Putamen (tissue), 1 donor: ENCODE results near the gene IL10RB.
"Not testable (repeated sequence)": the region's sequence is repeated elsewhere in the genome, so short reads cannot be mapped to it uniquely, and the experiment has no call there.

Source experiments
- DNase-seq: peaks from one replicate; pipeline ENCODE4 v3.0.0-alpha.2; 2016; ENCODE audit warnings: low spot score

The IL10RB gene

DNA sequence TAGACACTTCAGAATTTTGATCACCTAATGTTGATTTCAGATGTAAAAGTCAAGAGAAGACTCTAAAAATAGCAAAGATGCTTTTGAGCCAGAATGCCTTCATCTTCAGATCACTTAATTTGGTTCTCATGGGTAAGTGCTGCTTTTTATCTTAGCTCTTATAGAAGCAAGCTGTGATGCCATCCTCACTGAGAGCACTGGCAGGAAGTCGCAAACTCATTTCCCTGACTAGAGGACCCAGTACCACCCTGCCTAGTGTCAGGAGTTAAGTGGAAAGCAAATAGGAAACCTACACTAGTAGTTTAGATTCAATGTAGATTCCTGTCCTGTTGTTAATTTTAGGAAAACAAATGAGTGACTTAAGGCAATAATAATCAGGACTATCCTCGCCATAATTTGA lies 24.3 kb upstream of the IL10RB start:
- DNase-seq = no peak

DNA sequence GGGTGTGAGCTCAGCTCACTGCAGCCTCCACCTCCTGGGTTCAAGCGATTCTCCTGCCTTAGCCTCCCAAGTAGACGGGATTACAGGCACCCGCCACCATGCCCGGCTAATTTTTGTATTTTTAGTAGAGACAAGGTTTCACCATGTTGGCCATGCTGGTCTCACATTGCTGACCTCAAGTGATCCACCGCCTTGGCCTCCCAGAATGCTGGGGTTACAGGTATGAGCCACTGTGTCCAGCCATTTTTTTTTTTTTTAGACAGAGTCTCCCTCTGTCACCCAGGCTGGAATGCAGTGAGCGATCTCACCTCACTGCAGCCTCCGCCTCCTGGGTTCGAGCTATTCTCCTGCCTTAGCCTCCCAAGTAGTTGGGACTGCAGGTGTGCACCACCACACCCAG lies 23.3 kb upstream of the IL10RB start:
- DNase-seq = not testable (repeated sequence)

DNA sequence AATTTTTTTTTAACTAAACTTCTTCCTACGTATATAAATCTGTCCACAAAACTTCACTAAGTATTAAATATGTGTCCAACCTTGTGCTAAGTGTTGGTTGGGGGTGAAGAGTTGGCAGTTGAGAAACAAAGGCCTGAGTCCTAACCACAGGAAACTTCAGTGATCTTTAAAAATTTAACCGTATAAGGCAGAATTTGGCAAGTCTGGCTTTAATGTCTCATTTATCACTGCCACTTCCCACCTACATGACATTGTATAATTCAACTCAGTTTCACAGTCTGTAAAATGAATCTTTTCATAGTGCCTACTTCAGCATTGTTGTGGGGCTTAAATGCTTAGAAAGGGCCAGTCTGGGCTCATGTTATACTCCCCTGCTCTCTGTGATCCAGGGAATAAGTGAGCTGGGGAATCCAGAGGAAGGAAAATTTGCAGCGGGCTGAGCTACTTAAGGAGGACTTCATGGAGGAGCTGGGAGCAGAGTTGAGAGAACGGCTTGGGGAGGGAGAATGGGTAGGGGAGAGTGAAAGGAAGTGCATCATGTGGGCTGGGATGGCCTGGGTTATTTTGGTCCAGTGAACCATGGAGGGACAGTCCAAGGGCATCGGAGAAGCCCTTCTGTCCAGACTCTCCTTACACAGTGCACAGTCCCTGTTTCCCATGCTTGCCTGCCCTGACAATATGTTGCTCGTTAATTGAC lies 21.9 kb upstream of the IL10RB start:
- no peak for DNase-seq

DNA sequence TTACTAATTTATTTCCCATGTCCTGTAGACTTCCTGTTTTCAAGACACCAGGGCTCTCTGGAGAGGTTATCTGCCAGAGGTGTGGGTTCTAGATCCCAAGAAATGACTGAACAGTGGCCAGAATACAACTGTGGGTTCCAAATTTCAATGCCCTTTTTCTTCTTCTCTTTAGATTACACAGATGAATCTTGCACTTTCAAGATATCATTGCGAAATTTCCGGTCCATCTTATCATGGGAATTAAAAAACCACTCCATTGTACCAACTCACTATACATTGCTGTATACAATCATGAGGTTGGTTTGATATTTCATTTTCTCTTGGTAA lies 21.4 kb upstream of the IL10RB start:
- DNase-seq = no peak

DNA sequence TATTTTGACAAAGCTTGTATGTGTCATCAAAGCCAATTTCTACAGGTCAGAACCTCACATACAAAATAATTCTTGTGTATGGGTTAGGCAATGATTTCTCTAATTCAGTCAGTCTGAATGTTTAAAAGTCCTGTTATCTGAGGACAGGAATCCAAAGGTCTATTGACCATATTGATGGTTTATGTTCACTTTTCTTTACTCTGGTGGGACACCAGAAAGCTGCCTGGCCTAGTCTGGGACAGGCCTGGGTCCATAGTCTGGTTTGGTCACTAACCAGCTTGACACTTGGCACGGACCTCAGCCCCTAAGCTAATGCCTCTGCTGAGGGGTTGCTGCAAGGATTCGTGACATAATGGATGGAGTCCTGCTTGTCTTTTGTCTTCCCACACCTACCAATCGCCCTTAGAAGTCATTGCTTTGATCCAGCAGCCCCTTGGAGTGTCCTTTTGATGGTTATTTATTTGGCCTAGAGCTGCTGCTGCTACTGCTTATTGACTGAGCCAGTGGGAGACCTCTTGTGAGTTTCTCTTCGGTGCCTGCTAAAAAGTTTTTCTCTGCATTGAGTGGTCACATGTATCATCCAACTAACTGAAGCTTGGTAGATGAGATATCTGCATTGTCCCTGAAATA lies 20.8 kb upstream of the IL10RB start:
- DNase-seq = no peak

DNA sequence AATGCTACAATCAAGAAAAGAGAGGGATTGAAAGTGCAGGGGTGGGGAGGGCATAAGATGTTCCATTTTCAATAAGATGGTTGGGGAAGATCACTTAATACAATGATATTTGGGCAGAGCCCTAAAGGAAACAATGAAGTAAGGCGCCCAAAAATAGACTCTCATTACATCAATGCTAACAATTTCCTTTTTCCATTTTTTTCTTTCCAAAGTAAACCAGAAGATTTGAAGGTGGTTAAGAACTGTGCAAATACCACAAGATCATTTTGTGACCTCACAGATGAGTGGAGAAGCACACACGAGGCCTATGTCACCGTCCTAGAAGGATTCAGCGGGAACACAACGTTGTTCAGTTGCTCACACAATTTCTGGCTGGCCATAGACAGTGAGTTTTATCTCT lies 19.7 kb upstream of the IL10RB start:
- no peak for DNase-seq

DNA sequence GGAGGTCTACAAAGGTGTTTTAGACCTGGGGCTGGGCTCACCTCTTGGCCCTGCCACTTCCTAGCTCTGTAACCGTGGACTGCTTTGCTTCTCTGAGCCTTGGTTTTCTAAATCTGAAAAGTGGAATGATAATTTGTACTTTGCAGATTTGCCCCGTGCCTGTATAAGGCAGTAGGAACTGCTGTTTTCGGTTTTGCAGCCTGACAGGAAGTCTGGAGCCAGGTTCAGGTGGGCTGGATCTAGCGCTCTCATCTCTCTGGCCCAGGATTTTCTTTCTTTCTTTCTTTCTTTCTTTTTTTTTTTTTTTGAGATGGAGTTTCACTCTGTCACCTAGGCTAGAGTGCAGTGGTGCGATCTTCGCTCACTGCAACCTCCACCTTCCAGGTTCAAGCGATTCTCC lies 19.2 kb upstream of the IL10RB start:
- no peak for DNase-seq

DNA sequence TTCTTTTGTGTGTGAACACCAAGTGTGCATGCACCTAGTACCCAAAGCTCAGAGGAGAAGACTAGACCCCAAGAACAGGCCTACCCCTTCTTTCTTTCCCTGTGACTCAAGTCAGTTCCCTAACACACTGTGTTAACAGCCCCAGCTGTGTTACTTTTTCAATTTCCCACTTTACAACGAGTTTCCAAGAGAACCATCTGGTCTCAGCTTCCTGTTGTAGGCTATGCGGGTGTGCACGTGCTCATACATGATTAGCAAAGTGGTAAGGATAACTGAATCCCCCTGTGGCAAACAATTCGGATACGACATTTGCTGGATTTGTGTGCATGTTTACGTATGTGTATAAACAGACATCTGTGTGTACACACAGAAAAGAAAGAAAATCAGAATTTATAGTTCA lies 18.6 kb upstream of the IL10RB start:
- no peak for DNase-seq

DNA sequence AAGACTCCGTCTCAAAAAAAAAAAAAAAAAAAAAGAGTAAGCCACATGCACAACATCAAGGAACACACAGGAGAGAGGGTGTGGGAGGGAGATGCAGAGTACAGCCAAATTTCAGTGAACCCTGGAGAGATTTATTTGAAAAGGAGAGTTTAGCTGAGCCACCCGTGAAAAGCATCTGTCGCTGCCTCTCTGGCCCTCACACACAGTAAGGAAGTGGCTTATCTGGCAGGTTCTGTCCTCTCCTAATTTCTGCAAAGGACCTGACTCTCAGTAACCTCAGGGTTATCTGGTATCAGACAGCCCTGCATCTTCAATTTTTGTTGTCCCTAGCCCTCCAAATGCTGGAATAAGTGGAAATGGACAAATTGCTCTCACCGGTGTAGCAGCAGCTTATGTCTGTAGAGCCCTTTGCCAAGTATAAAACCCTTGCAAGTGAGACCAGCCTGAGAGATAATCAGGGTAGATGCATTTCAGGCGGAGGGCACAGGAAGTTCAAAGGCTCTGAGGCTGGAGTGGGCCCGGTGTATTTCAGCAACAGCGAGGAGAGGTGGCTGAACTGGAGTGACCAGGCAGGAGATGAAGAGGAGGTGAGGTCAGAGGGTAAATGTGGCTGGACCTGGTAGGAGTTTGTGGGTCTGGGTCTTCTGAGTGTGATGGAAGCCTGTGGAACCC lies 16.7 kb upstream of the IL10RB start:
- DNase-seq = no peak

DNA sequence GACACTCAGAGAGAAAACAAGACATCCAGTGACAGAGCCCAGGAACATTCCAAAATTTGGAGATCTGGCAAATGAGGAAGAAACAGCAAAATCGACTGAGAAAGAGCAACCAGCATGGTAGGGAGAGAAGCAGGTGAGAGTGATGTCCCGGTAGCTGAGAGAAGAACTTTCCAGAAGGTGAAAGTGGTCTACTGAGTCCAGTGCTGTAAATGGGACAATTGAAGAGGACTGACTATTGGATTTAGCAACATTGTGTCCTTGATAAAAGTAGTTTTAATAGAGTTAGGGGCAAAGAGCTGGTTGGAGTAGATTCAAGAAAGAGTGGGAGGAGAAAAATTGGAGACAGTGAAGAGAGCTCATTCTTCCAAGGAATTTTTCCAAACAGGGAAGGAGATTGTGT lies 15.0 kb upstream of the IL10RB start:
- no peak for DNase-seq

DNA sequence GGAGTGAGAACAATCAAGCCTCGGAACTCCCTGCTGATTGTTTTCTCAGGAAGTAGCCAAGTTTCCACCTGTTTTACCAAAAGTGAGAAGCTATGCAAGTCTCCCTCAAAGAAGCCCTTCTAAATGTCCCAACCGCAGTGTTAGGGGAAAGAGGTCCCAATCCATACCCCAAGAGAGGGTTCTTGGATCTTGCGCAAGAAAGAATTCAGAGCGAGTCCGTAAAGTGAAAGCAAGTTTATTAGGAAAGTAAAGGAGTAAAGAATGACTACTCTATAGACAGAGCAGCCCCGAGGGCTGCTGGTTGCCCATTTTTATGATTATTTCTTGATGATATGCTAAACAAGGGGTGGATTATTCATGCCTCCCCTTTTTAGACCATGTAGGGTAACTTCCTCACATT lies 12.8 kb upstream of the IL10RB start:
- DNase-seq = not testable (repeated sequence)

DNA sequence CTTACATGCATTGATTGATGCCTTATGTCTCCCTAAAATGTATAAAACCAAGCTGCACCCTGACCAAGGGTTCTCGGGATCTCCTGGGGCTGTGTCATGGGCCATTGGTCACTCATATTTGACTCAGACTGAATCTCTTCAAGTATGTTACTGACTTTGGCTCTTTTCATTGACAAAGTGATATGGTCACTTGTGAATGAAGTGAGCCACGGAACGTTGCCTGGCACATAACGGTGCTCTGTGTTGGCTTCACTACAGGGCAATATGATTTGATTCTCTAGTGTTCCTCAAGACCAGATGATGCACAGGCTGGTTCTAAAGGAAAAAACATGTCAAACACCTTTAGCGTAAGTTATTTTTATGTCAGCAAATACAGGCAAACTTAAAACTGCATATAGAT lies 11.4 kb upstream of the IL10RB start:
- no peak for DNase-seq

DNA sequence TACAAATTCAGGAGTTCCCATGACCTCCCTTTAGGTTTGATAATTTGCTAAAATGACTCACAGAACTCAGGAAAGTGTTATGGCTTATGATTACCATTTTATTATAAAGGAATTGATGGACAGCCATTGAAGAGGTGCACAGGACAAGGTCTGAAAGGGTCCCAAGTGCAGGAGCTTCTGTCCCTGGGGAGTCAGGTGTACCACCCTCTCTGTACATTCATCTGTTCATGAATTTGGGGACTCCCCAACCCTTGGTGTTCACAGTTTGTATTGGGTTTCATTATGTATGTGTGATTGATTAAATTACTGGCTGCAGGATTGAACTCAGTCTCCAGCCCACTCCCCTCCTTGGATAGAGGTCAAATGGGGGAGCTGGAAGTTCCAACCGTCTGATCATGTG lies 10.8 kb upstream of the IL10RB start:
- no peak for DNase-seq

DNA sequence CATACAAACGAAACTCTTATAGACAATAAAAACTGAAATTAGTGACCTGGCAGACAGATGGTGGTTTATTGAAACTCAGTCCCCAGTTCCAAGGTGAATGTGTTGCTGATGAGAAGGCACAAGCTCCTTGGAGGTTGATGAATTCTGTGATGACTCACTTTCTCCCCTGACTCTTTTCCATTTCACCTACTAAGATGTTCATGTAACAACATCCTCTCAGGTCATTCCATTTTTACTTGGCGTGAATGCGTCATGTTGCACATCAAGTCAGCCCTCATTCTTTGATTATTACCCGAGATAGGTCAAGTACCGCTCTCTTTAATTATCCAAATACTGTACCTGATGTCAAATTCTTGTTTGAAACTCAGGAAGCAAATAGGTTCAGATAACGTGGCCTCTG lies 10.1 kb upstream of the IL10RB start:
- DNase-seq = no peak

DNA sequence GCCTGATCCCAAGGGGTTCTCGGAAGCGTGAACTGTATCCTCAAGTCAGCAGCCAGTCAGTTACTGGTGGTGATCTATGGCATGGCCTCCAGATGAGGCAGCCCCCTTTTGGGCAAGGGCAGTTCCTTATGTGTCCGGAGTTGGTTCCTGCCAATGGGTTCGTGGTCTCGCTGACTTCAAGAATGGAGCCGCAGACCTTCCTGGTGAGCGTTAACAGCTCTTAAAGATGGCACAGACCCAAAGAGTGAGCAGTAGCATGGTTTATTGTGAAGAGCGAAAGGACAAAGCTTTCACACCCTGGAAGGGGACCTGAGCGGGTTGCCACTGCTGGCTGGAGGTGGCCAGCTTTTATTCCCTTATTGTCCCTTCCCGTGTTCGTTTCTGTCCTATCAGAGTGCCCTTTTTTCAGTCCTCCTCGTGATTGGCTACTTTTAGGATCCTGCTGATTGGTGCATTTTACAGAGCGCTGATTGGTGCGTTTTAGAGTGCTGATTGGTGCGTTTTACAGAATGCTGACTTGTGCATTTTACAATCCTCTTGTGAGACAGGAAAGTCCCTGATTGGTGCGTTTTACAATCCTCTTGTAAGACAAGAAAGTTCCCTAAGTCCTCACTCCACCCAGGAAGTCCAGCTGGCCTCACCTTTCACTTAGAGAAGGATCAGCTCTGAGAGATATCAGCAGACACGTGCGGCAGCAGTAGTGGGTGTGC lies 8.9 kb upstream of the IL10RB start:
- DNase-seq = no peak

DNA sequence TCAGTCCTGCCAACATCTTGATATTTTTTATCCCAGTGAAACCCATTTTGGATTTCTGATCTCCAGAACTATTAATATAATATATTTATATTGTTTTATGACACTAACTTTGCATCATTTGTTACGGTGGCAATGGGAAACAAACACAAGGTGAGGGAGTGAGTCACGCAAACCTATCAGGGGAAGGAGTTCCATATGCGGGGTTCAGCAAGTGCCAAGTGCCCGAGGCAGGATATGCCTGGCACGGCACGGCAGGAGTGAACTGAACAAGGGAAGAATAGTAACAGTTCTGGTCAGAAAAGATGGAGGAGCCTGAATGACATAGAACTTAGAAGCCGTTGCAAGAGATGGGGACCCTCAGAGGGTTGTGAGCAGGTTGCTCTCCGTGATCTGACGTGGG lies 7.7 kb upstream of the IL10RB start:
- DNase-seq = no peak

DNA sequence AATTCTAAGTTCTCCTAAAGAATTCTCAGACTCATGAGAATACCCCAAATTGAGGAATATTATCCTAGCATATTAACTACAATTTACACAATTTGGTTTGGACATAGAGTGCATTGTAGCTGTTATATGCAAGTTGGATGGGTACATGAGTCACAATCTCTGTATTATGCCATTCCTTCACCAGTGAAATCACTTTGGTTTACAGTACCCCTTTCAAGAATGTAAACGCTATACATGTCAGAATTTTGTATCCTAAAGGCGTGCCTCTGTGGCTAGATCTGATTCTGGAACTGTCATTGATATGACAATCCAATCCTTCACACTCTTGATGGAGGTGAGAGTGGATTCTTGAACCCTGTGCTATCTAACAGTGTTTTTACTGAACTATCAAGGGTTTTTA lies 6.7 kb upstream of the IL10RB start:
- no peak for DNase-seq

DNA sequence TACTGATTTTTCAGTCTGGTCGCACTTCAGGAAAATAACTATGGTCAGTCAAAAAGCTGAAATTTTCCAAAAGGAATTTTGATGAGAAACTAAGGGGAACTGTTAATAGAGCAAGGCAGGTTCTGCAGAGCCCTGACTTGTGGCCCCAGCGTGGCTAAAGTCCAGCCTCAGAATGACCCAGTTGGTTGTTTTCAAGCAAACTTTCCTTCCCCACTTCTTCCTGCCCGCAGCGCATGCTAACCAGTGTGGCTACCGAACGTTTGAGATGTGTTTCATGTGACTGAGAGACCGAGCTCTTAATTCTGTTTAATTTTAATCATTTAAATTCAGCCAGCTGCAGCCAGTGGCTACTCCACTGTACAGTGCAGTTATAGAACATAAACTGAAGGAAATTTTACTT lies 6.2 kb upstream of the IL10RB start:
- no peak for DNase-seq

DNA sequence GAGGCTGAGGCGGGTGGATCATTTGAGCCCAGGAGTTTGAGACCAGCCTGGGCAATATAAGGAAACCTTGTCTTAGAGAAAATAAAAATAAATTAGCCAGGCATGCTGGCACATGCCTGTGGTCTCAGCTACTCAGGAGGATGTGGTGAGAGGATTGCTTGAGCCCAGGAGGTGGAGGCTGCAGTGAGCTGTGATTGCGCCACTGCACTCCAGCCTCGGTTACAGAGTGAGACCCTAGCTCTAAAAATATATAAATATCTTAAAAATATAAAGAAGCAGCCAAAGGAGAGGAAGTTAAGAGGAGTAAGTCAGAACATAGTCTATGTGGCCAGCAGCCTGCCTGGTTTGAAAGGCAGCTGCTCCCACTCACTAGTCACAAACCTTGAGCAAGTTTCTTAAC lies 4.5 kb upstream of the IL10RB start:
- no peak for DNase-seq

DNA sequence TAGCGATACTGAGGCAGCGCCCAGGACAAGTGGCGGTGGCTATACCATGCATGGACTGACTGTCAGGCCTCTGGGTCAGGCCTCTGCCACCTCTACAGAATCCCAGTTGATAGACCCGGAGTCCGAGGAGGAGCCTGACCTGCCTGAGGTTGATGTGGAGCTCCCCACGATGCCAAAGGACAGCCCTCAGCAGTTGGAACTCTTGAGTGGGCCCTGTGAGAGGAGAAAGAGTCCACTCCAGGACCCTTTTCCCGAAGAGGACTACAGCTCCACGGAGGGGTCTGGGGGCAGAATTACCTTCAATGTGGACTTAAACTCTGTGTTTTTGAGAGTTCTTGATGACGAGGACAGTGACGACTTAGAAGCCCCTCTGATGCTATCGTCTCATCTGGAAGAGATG lies 3.2 kb upstream of the IL10RB start:
- no peak for DNase-seq

DNA sequence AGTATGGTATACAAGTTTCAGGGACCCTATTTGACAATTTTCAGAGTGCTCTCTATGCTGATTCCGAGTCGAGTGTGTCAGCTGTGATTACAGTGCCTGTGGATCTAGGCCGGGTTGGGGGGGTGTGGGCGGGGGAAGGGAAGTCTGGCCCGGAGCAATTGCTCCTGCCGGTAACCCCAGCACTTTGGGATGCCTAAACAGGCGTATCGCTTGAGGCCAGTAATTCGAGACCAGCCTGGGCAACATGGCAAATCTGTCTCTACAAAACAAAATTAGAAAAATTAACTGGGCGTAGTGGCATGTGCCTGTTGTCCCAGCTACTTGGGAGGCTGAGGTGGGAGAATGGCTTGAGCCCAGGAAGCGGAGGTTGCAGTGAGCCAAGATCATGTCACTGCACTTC lies 1.6 kb upstream of the IL10RB start:
- DNase-seq = no peak

DNA sequence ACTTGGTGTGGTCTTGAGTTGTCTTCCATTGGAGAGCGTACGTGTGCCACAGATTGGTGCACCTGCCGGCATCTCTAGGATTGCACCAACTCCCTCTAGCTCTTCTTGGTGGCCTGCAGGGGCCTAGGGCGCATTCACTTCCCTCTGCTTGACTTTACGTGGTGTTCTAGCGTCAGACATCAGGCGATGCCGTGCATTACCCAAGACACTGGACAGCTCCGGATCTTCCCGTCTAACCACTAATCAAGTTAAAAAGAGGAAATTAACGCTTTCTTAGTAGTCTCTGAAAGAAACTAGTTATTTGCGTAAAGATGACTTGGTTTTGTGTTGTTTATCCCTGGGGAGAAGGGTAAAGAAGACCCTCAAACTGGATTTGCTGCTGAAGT lies 510 bp upstream of the IL10RB start:
- no peak for DNase-seq

DNA sequence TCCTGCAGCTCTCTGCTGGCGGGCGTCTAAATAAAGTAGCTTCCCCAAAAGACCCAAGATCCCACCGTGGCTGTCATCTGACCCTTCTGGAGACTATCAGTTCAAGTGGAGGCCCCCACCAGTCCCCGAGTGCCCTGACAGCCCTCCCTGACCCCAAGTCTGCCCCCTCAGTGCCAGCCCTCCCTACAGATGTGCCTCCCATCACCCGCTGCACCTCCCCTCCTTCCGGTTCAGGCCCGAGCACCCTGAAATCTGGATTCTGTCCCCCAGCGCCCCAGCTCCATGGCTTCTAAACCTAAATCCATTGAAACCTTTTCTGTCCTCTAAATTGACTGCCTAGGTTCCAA lies 595 bp downstream of the IL10RB start:
- DNase-seq = no peak
